Measurements from ENCODE around the gene GOLGA6D.
A peak's percentile ranks its signal among the peaks of the same experiment; 100 is the strongest.
"Not testable (repeated sequence)": the region's sequence is repeated elsewhere in the genome, so short reads cannot be mapped to it uniquely, and the experiment has no call there.

The GOLGA6D gene

DNA sequence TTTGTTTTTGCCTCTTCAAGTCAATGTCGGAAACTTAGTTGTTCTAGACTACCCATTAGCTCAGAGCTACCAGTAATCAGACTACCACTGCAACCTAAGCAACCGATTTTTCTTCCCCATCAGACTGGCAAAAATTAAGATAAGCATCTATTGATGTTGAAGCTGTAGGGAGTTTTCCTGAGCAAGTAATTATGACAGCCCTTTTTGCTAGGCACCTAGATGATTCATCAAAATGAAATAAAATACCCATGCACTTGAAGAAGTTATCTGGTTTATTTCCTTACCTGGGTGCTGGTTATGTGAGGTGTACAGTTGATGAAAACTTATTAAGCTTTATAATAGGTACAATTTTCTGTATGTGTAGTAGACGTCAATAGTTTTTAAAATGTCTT, 52.7 kb downstream of the GOLGA6D start:
- DNase-seq, result no peak

GRCh38 chr15:75335705-75336355, 53.2 kb downstream of the GOLGA6D start, which contains the start of gene COMMD4:
COMMD4 (plus strand) TSS chr15:75336063; CDS start chr15:75336090, 27 bp downstream.
- peak; percentile 57 for DNase-seq

DNA sequence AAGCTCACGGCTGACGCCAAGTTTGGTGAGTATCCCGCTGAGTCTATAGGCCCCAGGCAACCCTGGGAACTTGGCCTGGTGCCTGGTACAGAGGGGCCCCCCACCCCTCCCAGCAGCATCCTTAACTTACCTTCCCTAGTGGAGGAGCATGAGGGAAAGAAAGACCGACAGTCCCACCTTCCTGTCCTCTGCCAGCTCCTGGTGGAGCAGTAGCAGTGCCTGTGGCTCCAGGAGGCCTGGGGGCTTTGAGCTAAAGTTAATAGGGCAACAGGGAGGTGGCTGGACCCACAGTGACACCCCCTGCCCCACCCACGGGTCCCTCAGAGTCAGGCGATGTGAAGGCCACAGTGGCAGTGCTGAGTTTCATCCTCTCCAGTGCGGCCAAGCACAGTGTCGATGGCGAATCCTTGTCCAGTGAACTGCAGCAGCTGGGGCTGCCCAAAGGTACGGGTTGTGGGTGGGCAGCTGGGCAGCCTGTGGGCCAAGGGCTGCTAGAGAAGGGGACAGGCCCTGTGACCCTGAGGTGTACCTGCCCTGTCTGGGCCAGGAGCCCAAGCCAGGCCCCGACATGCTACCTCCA, 56.1 kb downstream of the GOLGA6D start:
- DNase-seq, result no peak

- no peak for DNase-seq
Observed at GRCh38 chr15:75339531-75340240, 57.1 kb downstream of the GOLGA6D start.

- DNase-seq, result no peak
Observed at GRCh38 chr15:75342221-75342620, 59.6 kb downstream of the GOLGA6D start.

DNA sequence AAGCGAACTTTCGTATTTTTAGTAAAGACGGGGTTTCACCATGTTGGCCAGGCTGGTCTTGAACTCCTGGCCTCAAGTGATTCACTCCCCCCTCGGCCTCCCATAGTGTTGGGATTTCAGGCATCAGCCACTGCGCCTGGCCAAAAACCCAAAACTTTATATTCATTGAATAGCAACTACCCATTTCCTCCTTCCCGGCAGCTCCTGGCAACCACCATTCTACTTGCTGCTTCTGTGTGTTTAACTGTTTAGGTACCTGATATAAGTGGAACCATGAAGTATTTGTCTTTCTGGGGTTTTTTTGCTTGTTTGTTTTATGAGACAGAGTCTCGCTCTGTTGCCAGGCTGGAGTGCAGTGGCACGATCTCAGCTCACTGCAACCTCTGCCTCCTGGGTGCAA, 61.3 kb downstream of the GOLGA6D start:
- DNase-seq, result not testable (repeated sequence)

Data from effector CD4-positive, alpha-beta T cell (primary cell).